Upper lobe of left lung (tissue), 6 donors: Measurements from ENCODE around the gene DGKI. TPM values are rescaled to one million over a fixed set of nuclear protein-coding genes. Genes with fewer than 3 reads are reported as not detected.

Experiments used
- ATAC-seq, 2 donors: fragments of 200-7000 bp; cut with Tn5 transposase; one replicate each; pipeline ENCODE4 v1.9.1; 2022; ENCODE audit warnings: mild to moderate bottlenecking in 2 of 2, moderate library complexity in 2 of 2; ENCODE audit not compliant: low FRiP score in 2 of 2
- DNase-seq, 2 donors: peaks; one replicate each; pipeline ENCODE4 v3.0.0-alpha.2; 2019 to 2020
- H3K27ac ChIP-seq, 4 donors: fragments of 200-600 bp; sonication (generic); one replicate each; pipeline ENCODE4 v1.5.1; 2016 to 2019
- H3K27me3 ChIP-seq, 4 donors: fragments of 200-600 bp; sonication (generic); one replicate each; pipeline ENCODE4 v1.5.1; 2017 to 2019
- H3K36me3 ChIP-seq, 4 donors: fragments of 200-600 bp; sonication (generic); one replicate each; pipeline ENCODE4 v1.5.1; 2016 to 2019
- H3K4me1 ChIP-seq, 4 donors: fragments of 200-600 bp; sonication (generic); one replicate each; pipeline ENCODE4 v1.5.1; 2018 to 2019
- H3K4me3 ChIP-seq, 4 donors: fragments of 200-600 bp; sonication (generic); one replicate each; pipeline ENCODE4 v1.5.1; 2017 to 2019; ENCODE audit warnings: mild to moderate bottlenecking in 2 of 4, moderate library complexity in 1 of 4
- H3K9me3 ChIP-seq, 4 donors: fragments of 200-600 bp; sonication (generic); one replicate each; pipeline ENCODE4 v1.5.1; 2018 to 2019
- CTCF ChIP-seq, 6 experiments: fragments of 450-650 bp in 4 of 6; fragments of 200-600 bp in 2 of 6; sonication (generic) in 2 of 6; IDR thresholded peaks; one replicate each; pipeline ENCODE4 v1.5.1; 2016 to 2019; ENCODE audit warnings: antibody characterized with exemption in 6 of 6
- EP300 ChIP-seq, 4 donors: sonication (generic); formaldehyde crosslinking; IDR thresholded peaks; one replicate each; pipeline ENCODE4 v1.5.1; 2017; ENCODE audit warnings: antibody characterized with exemption in 4 of 4, control low read depth in 2 of 4
- POLR2A ChIP-seq, 4 donors: fragments of 450-650 bp; IDR thresholded peaks; one replicate each; pipeline ENCODE4 v1.5.1; 2016 to 2017; ENCODE audit warnings: antibody characterized with exemption in 4 of 4, mild to moderate bottlenecking in 2 of 4
- POLR2AphosphoS5 ChIP-seq, 2 donors: sonication (generic); formaldehyde crosslinking; IDR thresholded peaks; one replicate each; pipeline ENCODE4 v1.5.1; 2017; ENCODE audit warnings: antibody characterized with exemption in 2 of 2
- WGBS, 2 donors: methylation state at CpG; one replicate each; pipeline ENCODE4 v1.1.5; 2017 to 2018; 5-methylcytosine and 5-hydroxymethylcytosine counted together
- total RNA-seq, 6 donors: library from RNA; depleted of rRNA in 4 of 6; stranded (reverse); fragments of >200 nt in 4 of 6; gene quantifications; one replicate each; pipeline versions ENCODE4 v1.1.0 to v1.2.1, GENCODE V29; 2016 to 2021
- donor health status: DM: no; HTN: no; CAD: no; lungs with moderate emphysema.
- donor health status: DM: no; HTN: yes; CAD: no; lungs with severe emphysema.

DGKI gene
- total RNA-seq, 6 donors from 2014 or later, result under 0.01 to 4.5 (median 0.34) TPM; not detected in 1

GRCh38 chr7:137670222-137671064, 176.3 kb downstream of the DGKI start:
- no peaks in the 10 kb centered on the region for H3K27me3 ChIP-seq
- no peaks in the 10 kb centered on the region for H3K36me3 ChIP-seq
- ATAC-seq, result no peak
- no peaks in the 10 kb centered on the region for H3K4me1 ChIP-seq
- H3K27ac ChIP-seq, result no peak overlapping the region
- DNase-seq, result no peak
- no peak overlapping the region for H3K4me3 ChIP-seq
- H3K9me3 ChIP-seq, result no peaks in the 10 kb centered on the region
- WGBS, 2 donors, result 78 to 79% methylated on average over 6 to 7 of the region's 7 CpGs
- TF ChIP-seq CTCF (IDR thresholded peaks at IDR 0.05) (no peak), EP300 (IDR thresholded peaks at IDR 0.05) (no peak), POLR2A (IDR thresholded peaks at IDR 0.05) (no peak), POLR2AphosphoS5 (IDR thresholded peaks at IDR 0.05) (no peak)

- DNase-seq, result no peak
- Histone ChIP-seq H3K36me3 (no peaks in the 10 kb centered on the region), H3K27ac (no peak overlapping the region), H3K4me1 (no peaks in the 10 kb centered on the region), H3K27me3 (no peaks in the 10 kb centered on the region), H3K9me3 (no peaks in the 10 kb centered on the region), H3K4me3 (no peak overlapping the region)
- TF ChIP-seq CTCF (IDR thresholded peaks at IDR 0.05) (no peak), POLR2AphosphoS5 (IDR thresholded peaks at IDR 0.05) (no peak), EP300 (IDR thresholded peaks at IDR 0.05) (no peak), POLR2A (IDR thresholded peaks at IDR 0.05) (no peak)
- no peak for ATAC-seq
- WGBS, 2 donors, result 42 to 58% methylated on average over 2 of the region's 2 CpGs
Observed at GRCh38 chr7:137669706-137670105, 177.1 kb downstream of the DGKI start.

GRCh38 chr7:137668404-137668803, 178.4 kb downstream of the DGKI start:
- no peak overlapping the region for H3K4me3 ChIP-seq
- no peaks in the 10 kb centered on the region for H3K27me3 ChIP-seq
- 50 to 60% methylated on average over 2 of the region's 2 CpGs for WGBS, 2 donors
- ATAC-seq (no peak), DNase-seq (no peak)
- H3K36me3 ChIP-seq, result no peaks in the 10 kb centered on the region
- no peak for TF ChIP-seq EP300 (IDR thresholded peaks at IDR 0.05)
- no peak for TF ChIP-seq POLR2A (IDR thresholded peaks at IDR 0.05)
- no peak for TF ChIP-seq POLR2AphosphoS5 (IDR thresholded peaks at IDR 0.05)
- no peak for TF ChIP-seq CTCF (IDR thresholded peaks at IDR 0.05)
- H3K9me3 ChIP-seq, result no peaks in the 10 kb centered on the region
- no peaks in the 10 kb centered on the region for H3K4me1 ChIP-seq
- H3K27ac ChIP-seq, result no peak overlapping the region

- ATAC-seq (peak in 1 of 2 donors; percentile 77), DNase-seq (no peak)
- no peaks in the 10 kb centered on the region for H3K9me3 ChIP-seq
- H3K36me3 ChIP-seq, result no peaks in the 10 kb centered on the region
- no peak overlapping the region for H3K4me3 ChIP-seq
- WGBS, 2 donors, result 68 to 74% methylated on average over 5 of the region's 5 CpGs
- no peaks in the 10 kb centered on the region for H3K27me3 ChIP-seq
- H3K27ac ChIP-seq, result no peak overlapping the region
- no peak for TF ChIP-seq EP300 (IDR thresholded peaks at IDR 0.05)
- TF ChIP-seq CTCF (IDR thresholded peaks at IDR 0.05), result no peak
- TF ChIP-seq POLR2AphosphoS5 (IDR thresholded peaks at IDR 0.05), result no peak
- no peak for TF ChIP-seq POLR2A (IDR thresholded peaks at IDR 0.05)
- no peaks in the 10 kb centered on the region for H3K4me1 ChIP-seq
Observed at GRCh38 chr7:137667633-137668387, 179.0 kb downstream of the DGKI start.
